ENCODE measurements around the gene PARP16. TPM values are rescaled to one million over a fixed set of nuclear protein-coding genes. Genes with fewer than 3 reads are reported as not detected.

The PARP16 gene
- total RNA-seq, 4 donors from 2014 or later: 2.3 to 14.7 (median 6.5) TPM

DNA sequence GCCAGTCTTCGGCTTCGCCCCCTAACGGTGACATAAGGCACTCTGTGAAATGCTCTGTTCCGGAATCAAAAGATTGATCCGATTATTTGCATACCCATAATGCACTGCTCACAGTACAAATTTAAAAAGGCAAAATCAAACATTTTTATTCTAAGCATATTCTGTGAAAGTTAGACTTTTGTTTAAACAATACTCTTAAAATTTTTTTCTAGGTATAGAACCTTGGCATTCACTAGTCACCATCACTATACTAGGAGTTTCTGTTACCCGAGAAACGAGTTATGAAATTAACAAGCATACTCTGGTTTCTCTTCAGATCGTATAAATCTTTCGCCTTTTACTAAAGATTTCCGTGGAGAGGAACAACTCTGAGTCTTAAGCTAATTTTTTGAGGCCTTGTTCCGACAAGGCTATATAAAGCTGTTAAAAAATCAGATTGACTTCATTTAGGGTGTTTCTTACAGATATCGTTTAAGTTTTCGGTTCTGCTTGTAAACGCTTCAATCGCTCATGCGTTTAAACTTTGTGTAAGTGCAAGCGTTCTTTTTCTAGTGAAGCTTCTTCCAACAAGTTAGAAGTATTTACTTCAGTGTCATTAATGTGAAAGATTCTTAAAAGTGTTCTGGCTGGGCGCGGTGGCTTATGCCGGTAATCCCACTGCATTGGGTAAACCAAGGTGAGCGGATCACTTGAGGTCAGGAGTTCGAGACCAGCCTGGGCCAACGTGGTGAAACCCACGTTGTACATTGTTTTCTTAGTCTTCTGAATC lies 17.9 kb upstream of the PARP16 start, which contains the start of gene RNU5B-1:
Gene RNU5B-1, plus strand, starts transcription at position 297 of the 769 bp plus-strand sequence.
- Histone ChIP-seq H3K4me1 (no peaks in the 10 kb centered on the region), H3K36me3 (no peaks in the 10 kb centered on the region), H3K4me3 (peak within 1 kb of the TSS; percentile 54 to 62), H3K27ac (peak within 1 kb of the TSS; percentile 89 to 98), H3K9me3 (no peaks in the 10 kb centered on the region), H3K27me3 (no peaks in the 10 kb centered on the region)
- TF ChIP-seq CTCF (IDR thresholded peaks at IDR 0.05) (peak; percentile 66 to 85 (median 76)), POLR2A (IDR thresholded peaks at IDR 0.05) (peak; percentile 77 to 87)
- intact Hi-C loops (cut with DNase I; ENCODE audit: low total_unique reads): no loop called here
- peak; percentile 79 to 83 for DNase-seq

DNA sequence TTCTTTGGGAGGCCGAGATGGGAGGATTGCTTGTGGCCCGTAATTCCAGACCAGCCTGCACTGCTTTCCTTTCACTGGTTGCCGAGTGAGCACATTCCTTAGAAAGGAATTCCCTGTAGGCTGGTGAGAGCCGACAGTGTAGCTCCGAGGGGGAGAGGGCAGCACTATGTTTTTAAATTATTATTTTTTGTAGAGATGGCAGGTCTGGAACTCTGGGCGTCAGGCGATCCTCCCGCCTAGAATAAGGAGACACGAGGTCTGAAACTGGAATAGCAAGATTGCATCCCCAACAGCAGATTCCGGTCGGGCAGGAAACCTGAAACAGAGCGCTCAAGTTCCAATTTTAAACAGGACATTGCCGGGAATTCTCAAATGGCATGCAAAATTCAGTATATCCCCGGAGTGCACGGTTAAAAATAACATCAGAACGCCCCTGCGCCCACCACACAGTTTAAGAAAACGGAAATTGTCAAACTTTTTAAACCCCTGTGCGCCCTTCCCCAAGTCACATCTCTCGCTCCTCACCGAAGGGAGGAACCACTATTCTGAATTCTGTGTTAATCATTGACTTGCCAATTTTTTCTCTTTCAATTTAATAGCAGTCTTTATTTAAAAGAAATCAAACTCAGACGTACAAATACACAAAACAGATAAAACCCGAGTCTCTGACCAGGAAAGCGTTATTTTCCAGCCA lies 17.2 kb upstream of the PARP16 start:
- H3K4me3 ChIP-seq: peak overlapping the region; percentile 54 to 62
- no peaks in the 10 kb centered on the region for H3K4me1 ChIP-seq
- intact Hi-C loops (cut with DNase I; ENCODE audit: low total_unique reads): no loop called here
- no peaks in the 10 kb centered on the region for H3K27me3 ChIP-seq
- H3K27ac ChIP-seq: peak overlapping the region; percentile 89 to 98
- no peaks in the 10 kb centered on the region for H3K9me3 ChIP-seq
- no peaks in the 10 kb centered on the region for H3K36me3 ChIP-seq
- DNase-seq: peak; percentile 47 to 54
- no peak for TF ChIP-seq CTCF (IDR thresholded peaks at IDR 0.05)
- TF ChIP-seq POLR2A (IDR thresholded peaks at IDR 0.05): no peak

DNA sequence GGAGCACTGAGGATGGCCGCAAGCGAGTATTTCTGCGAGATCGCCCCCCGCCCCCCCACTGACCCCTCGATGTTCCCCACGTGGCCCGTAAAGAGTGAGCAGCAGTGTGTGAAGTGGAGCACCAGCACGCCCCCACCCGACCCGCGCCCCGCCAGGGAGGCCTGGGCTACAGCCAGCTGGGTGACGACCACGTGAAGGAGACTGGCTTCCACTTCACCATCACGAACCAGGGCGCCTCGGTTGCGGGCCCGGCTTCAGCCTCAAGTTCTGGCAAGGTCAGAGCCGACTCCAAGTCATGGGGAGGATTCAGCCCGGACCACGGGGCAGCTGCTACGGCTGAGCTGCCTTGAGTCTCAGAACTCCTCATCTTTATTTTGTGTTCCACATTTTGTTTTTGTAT lies 15.4 kb upstream of the PARP16 start:
- intact Hi-C loops (cut with DNase I; ENCODE audit: low total_unique reads): no loop called here
- TF ChIP-seq POLR2A (IDR thresholded peaks at IDR 0.05) (no peak), CTCF (IDR thresholded peaks at IDR 0.05) (no peak)
- Histone ChIP-seq H3K27ac (no peak overlapping the region), H3K9me3 (no peaks in the 10 kb centered on the region), H3K4me3 (no peak overlapping the region), H3K27me3 (no peaks in the 10 kb centered on the region), H3K36me3 (no peaks in the 10 kb centered on the region), H3K4me1 (no peaks in the 10 kb centered on the region)
- DNase-seq: no peak

- no peaks in the 10 kb centered on the region for H3K27me3 ChIP-seq
- H3K4me3 ChIP-seq: no peak overlapping the region
- no peak overlapping the region for H3K27ac ChIP-seq
- no peak for TF ChIP-seq POLR2A (IDR thresholded peaks at IDR 0.05)
- TF ChIP-seq CTCF (IDR thresholded peaks at IDR 0.05): no peak
- intact Hi-C loops (cut with DNase I; ENCODE audit: low total_unique reads): no loop called here
- no peak for DNase-seq
- H3K4me1 ChIP-seq: no peaks in the 10 kb centered on the region
- no peaks in the 10 kb centered on the region for H3K36me3 ChIP-seq
- no peaks in the 10 kb centered on the region for H3K9me3 ChIP-seq
Measured at GRCh38 chr15:65300924-65301441, 14.3 kb upstream of the PARP16 start.

DNA sequence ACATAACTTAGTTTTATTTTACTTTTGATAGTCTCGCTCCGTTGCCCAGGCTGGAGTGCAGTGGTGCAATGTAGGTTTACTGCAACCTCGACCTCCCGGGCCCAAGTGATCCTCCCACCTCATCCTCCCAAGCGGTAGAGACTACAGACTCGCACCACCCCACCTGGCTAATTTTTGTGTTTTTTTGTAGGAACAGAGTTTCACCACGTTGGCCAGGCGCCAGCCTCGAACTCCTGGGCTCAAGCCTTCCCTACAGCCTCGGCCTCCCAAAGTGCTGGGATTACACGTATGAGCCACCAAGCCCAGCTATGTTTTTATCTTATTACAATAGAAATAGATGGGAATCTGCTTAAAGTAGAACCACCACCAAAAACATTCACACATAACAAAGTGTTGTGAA lies 12.0 kb upstream of the PARP16 start:
- Histone ChIP-seq H3K27me3 (no peaks in the 10 kb centered on the region), H3K36me3 (no peaks in the 10 kb centered on the region), H3K27ac (no peak overlapping the region), H3K4me1 (no peaks in the 10 kb centered on the region), H3K9me3 (no peaks in the 10 kb centered on the region), H3K4me3 (no peak overlapping the region)
- TF ChIP-seq CTCF (IDR thresholded peaks at IDR 0.05) (no peak), POLR2A (IDR thresholded peaks at IDR 0.05) (no peak)
- no peak for DNase-seq
- intact Hi-C loops (cut with DNase I; ENCODE audit: low total_unique reads): loop anchor here (10.0 kb wide), 1 partner anchor 454 kb away; the partner anchor contains the start of gene PLEKHO2

All from uterus (tissue), 4 donors.